ENCODE measurements around the gene TARS3.

GRCh38 chr15:101608201-101608600, 116.1 kb downstream of the TARS3 start:
- TF ChIP-seq CTCF (IDR thresholded peaks at IDR 0.05; ENCODE audit: borderline replicate concordance, extremely low read depth, low read length, poor library complexity, severe bottlenecking) = no peak
- no peak for TF ChIP-seq EZH2 (IDR thresholded peaks at IDR 0.05; ENCODE audit: borderline replicate concordance, low read depth, low read length, severe bottlenecking)

All from DND-41 (cell line).